ENCODE measurements around the gene RAB32. TPM values are rescaled to one million over a fixed set of nuclear protein-coding genes. Genes with fewer than 3 reads are reported as not detected.

The RAB32 gene
- total RNA-seq, 1 donor from 2014 or later: 8.6 TPM

DNA sequence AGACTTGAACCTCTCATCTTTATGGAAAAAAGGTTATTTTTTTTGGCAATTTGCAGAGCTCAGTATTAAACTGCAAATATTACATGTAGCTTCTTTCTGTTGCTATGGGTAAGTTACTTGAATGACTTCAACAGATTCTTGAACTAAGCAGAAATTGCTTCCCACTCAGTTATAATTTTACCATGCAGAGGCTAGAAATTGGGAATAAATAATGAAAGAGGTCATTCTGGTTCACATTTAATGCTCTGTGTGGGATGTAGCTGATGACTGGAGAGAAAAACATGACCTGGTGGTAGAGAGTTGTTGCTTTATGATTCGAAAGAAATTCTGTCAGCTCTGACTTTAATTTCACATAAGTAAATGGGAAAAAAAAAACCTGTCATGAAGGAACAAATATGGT is 38.3 kb downstream of the RAB32 start:
- no peaks in the 10 kb centered on the region for H3K27me3 Mint-ChIP-seq (ENCODE audit: unreplicated experiment)
- H3K4me3 Mint-ChIP-seq (ENCODE audit: unreplicated experiment): no peak overlapping the region
- H3K27ac Mint-ChIP-seq (ENCODE audit: unreplicated experiment): no peak overlapping the region
- TF ChIP-seq, protein P1, sequence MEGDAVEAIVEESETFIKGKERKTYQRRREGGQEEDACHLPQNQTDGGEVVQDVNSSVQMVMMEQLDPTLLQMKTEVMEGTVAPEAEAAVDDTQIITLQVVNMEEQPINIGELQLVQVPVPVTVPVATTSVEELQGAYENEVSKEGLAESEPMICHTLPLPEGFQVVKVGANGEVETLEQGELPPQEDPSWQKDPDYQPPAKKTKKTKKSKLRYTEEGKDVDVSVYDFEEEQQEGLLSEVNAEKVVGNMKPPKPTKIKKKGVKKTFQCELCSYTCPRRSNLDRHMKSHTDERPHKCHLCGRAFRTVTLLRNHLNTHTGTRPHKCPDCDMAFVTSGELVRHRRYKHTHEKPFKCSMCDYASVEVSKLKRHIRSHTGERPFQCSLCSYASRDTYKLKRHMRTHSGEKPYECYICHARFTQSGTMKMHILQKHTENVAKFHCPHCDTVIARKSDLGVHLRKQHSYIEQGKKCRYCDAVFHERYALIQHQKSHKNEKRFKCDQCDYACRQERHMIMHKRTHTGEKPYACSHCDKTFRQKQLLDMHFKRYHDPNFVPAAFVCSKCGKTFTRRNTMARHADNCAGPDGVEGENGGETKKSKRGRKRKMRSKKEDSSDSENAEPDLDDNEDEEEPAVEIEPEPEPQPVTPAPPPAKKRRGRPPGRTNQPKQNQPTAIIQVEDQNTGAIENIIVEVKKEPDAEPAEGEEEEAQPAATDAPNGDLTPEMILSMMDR (IDR thresholded peaks at IDR 0.05; ENCODE audit: partially characterized antibody, unreplicated experiment): no peak
- no peaks in the 10 kb centered on the region for H3K36me3 Mint-ChIP-seq (ENCODE audit: unreplicated experiment)
- no peaks in the 10 kb centered on the region for H3K9me3 Mint-ChIP-seq (ENCODE audit: unreplicated experiment)
- DNase-seq: no peak
- no peaks in the 10 kb centered on the region for H3K4me1 Mint-ChIP-seq (ENCODE audit: low read depth, unreplicated experiment)

- no peaks in the 10 kb centered on the region for H3K4me1 Mint-ChIP-seq (ENCODE audit: low read depth, unreplicated experiment)
- H3K27ac Mint-ChIP-seq (ENCODE audit: unreplicated experiment): no peak overlapping the region
- TF ChIP-seq, protein P1 (IDR thresholded peaks at IDR 0.05; ENCODE audit: partially characterized antibody, unreplicated experiment): no peak
- no peaks in the 10 kb centered on the region for H3K9me3 Mint-ChIP-seq (ENCODE audit: unreplicated experiment)
- no peak overlapping the region for H3K4me3 Mint-ChIP-seq (ENCODE audit: unreplicated experiment)
- no peaks in the 10 kb centered on the region for H3K36me3 Mint-ChIP-seq (ENCODE audit: unreplicated experiment)
- no peaks in the 10 kb centered on the region for H3K27me3 Mint-ChIP-seq (ENCODE audit: unreplicated experiment)
- no peak for DNase-seq
These were observed 39.2 kb downstream of the RAB32 start for GRCh38 chr6:146582857-146583256.

DNA sequence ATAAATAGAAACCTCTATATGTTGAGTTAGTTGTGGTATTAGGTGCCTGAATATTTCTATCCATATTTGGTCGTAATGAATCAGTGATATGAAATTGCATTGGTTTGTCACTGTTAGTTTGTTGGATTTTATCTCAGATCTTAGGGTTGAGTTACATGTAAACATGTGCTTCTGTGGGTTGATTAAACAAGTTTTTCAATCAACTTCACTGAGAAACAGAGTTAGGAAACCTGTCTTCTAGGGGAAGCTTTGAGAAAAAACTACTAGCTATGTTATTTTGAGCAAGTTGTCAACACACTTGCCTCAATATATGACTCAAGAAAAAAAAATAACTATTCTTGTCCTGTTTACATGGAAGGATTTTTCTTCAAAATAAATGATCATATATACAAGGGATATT is 40.3 kb downstream of the RAB32 start:
- TF ChIP-seq, protein P1 (IDR thresholded peaks at IDR 0.05; ENCODE audit: partially characterized antibody, unreplicated experiment): no peak
- Mint-ChIP-seq H3K4me1 (ENCODE audit: low read depth, unreplicated experiment) (no peaks in the 10 kb centered on the region), H3K4me3 (ENCODE audit: unreplicated experiment) (no peak overlapping the region)

GRCh38 chr6:146587459-146587858 is 43.8 kb downstream of the RAB32 start:
- Mint-ChIP-seq H3K36me3 (ENCODE audit: unreplicated experiment) (no peaks in the 10 kb centered on the region), H3K4me1 (ENCODE audit: low read depth, unreplicated experiment) (no peaks in the 10 kb centered on the region), H3K27me3 (ENCODE audit: unreplicated experiment) (no peaks in the 10 kb centered on the region), H3K9me3 (ENCODE audit: unreplicated experiment) (no peaks in the 10 kb centered on the region), H3K4me3 (ENCODE audit: unreplicated experiment) (no peak overlapping the region), H3K27ac (ENCODE audit: unreplicated experiment) (no peak overlapping the region)
- DNase-seq: no peak
- TF ChIP-seq, protein P1 (IDR thresholded peaks at IDR 0.05; ENCODE audit: partially characterized antibody, unreplicated experiment): no peak

More for the DNA sequence above, 40.3 kb downstream of the RAB32 start:
- Mint-ChIP-seq H3K27me3 (ENCODE audit: unreplicated experiment) (no peaks in the 10 kb centered on the region), H3K36me3 (ENCODE audit: unreplicated experiment) (no peaks in the 10 kb centered on the region), H3K9me3 (ENCODE audit: unreplicated experiment) (no peaks in the 10 kb centered on the region), H3K27ac (ENCODE audit: unreplicated experiment) (no peak overlapping the region)
- DNase-seq: no peak

DNA sequence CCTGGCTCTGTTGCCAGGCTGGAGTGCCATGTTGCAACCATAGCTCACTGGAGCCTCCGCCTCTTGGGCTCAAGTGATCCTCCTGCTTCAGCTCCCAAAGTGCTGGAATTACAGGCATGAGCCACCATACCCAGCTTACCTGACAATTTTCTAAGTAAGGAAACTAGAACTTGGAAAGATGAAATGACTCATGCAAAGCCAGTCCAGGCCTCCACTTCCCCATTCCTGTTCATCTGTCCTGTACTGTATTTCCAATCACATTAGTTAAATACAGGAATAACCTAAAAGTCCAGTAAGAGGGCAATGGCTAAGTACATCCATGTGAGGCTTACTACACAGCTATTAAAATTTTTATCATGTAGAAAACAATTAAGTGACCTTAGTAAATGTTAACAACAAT is 46.9 kb downstream of the RAB32 start:
- H3K36me3 Mint-ChIP-seq (ENCODE audit: unreplicated experiment): no peaks in the 10 kb centered on the region
- no peaks in the 10 kb centered on the region for H3K27me3 Mint-ChIP-seq (ENCODE audit: unreplicated experiment)
- peaks cover 14% of the 10 kb centered on the region for H3K4me1 Mint-ChIP-seq (ENCODE audit: low read depth, unreplicated experiment)
- TF ChIP-seq, protein P1 (IDR thresholded peaks at IDR 0.05; ENCODE audit: partially characterized antibody, unreplicated experiment): no peak
- no peak overlapping the region for H3K27ac Mint-ChIP-seq (ENCODE audit: unreplicated experiment)
- no peaks in the 10 kb centered on the region for H3K9me3 Mint-ChIP-seq (ENCODE audit: unreplicated experiment)
- no peak for DNase-seq
- H3K4me3 Mint-ChIP-seq (ENCODE audit: unreplicated experiment): no peak overlapping the region

All from glutamatergic neuron (in vitro differentiated cells).